Measurements from ENCODE around the gene ITPRID2.
A peak's percentile ranks its signal among the peaks of the same experiment; 100 is the strongest.
"Not testable (repeated sequence)": the region's sequence is repeated elsewhere in the genome, so short reads cannot be mapped to it uniquely, and the experiment has no call there.

ITPRID2 gene

GRCh38 chr2:181918188-181918587, 26.7 kb downstream of the ITPRID2 start:
- no peak for DNase-seq

- DNase-seq = no peak
Observed at GRCh38 chr2:181923121-181923520, 31.6 kb downstream of the ITPRID2 start.

- DNase-seq = no peak
Observed at GRCh38 chr2:181924336-181924735, 32.8 kb downstream of the ITPRID2 start.

- DNase-seq = no peak
Observed at GRCh38 chr2:181934694-181935093, 43.2 kb downstream of the ITPRID2 start.

GRCh38 chr2:181937473-181937872, 45.9 kb downstream of the ITPRID2 start:
- DNase-seq = no peak

- no peak for DNase-seq
Observed at GRCh38 chr2:181943411-181944124, 52.0 kb downstream of the ITPRID2 start.

GRCh38 chr2:181944164-181944913, 52.8 kb downstream of the ITPRID2 start:
- DNase-seq = no peak

- no peak for DNase-seq
Observed at GRCh38 chr2:181944914-181945291, 53.4 kb downstream of the ITPRID2 start.

GRCh38 chr2:181946444-181947127, 55.1 kb downstream of the ITPRID2 start:
- peak; percentile 12 for DNase-seq

GRCh38 chr2:181947273-181947672, 55.7 kb downstream of the ITPRID2 start:
- DNase-seq = no peak

- no peak for DNase-seq
Observed at GRCh38 chr2:181948227-181948626, 56.7 kb downstream of the ITPRID2 start.

GRCh38 chr2:181949047-181949446, 57.5 kb downstream of the ITPRID2 start:
- no peak for DNase-seq

GRCh38 chr2:181952404-181953226, 61.1 kb downstream of the ITPRID2 start:
- no peak for DNase-seq

- DNase-seq = peak; percentile 60
Observed at GRCh38 chr2:181953881-181954537, 62.5 kb downstream of the ITPRID2 start.

- DNase-seq = no peak
Observed at GRCh38 chr2:181954538-181954883, 63.0 kb downstream of the ITPRID2 start.

- DNase-seq = no peak
Observed at GRCh38 chr2:181955010-181955409, 63.5 kb downstream of the ITPRID2 start.

- DNase-seq = not testable (repeated sequence)
Observed at GRCh38 chr2:181955866-181956265, 64.3 kb downstream of the ITPRID2 start.

- DNase-seq = no peak
Observed at GRCh38 chr2:181957668-181958067, 66.1 kb downstream of the ITPRID2 start.

- DNase-seq = no peak
Observed at GRCh38 chr2:181958726-181959125, 67.2 kb downstream of the ITPRID2 start.

GRCh38 chr2:181959508-181959907, 68.0 kb downstream of the ITPRID2 start:
- DNase-seq = no peak

GRCh38 chr2:181961167-181961566, 69.6 kb downstream of the ITPRID2 start:
- DNase-seq = not testable (repeated sequence)

GRCh38 chr2:181962142-181962541, 70.6 kb downstream of the ITPRID2 start:
- no peak for DNase-seq
